WERI-Rb-1 (cell line): ENCODE data around the gene TNFRSF14.

ENCODE experiments used
- DNase-seq: peaks from one replicate; pipeline ENCODE4 v3.0.0-alpha.2; 2020
- H3K27ac ChIP-seq: fragments of 250-450 bp; sonication (Bioruptor Pico); 2 replicates; pipeline ENCODE4 v1.5.1; 2020; ENCODE audit warnings: mild to moderate bottlenecking, moderate library complexity
- H3K27me3 ChIP-seq: fragments of 250-450 bp; sonication (Bioruptor Pico); 2 replicates; pipeline ENCODE4 v1.5.1; 2021; ENCODE audit warnings: mild to moderate bottlenecking, low read depth, moderate library complexity; ENCODE audit not compliant: insufficient read depth, severe bottlenecking
- H3K36me3 ChIP-seq: fragments of 250-450 bp; sonication (Bioruptor Pico); 2 replicates; pipeline ENCODE4 v1.5.1; 2020; ENCODE audit warnings: mild to moderate bottlenecking, moderate library complexity
- H3K4me3 ChIP-seq: 2 replicates; pipeline ENCODE4 v1.5.1; 2011; ENCODE audit warnings: low read depth, mild to moderate bottlenecking, control low read depth, low read length
- H3K9me3 ChIP-seq: fragments of 250-450 bp; sonication (Bioruptor Pico); 2 replicates; pipeline ENCODE4 v1.5.1; 2021; ENCODE audit warnings: mild to moderate bottlenecking, moderate library complexity; ENCODE audit not compliant: severe bottlenecking
- TF ChIP-seq, protein P1 (sequence below): IDR thresholded peaks from 2 replicates; pipeline ENCODE4 v1.5.1; 2011; ENCODE audit warnings: low read depth, mild to moderate bottlenecking, control low read depth, inconsistent platforms, low read length

Gene TNFRSF14

DNA sequence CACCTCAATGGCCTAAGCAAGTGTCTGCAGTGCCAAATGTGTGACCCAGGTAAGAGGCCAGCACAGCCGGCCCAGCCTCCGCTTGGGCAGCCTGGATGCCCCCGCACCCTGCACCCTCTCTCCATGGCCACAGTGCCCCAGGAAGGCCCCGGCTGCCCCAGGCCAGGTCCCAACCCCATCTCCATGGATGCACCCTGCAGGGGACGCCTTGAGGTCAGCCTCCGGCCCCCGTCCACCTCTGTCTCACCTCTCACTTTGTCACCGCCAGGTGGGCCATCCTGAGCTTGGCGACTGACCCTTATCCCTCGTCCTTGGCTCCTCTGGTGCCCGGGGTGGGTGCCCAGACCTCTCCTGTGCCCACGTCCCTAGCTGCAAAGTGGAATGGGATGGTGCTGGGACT, 2.2 kb downstream of the TNFRSF14 start:
- Histone ChIP-seq H3K9me3 (no peaks in the 10 kb centered on the region), H3K36me3 (no peaks in the 10 kb centered on the region), H3K27ac (no peak overlapping the region), H3K4me3 (no peak overlapping the region), H3K27me3 (no peaks in the 10 kb centered on the region)
- TF ChIP-seq, protein P1, sequence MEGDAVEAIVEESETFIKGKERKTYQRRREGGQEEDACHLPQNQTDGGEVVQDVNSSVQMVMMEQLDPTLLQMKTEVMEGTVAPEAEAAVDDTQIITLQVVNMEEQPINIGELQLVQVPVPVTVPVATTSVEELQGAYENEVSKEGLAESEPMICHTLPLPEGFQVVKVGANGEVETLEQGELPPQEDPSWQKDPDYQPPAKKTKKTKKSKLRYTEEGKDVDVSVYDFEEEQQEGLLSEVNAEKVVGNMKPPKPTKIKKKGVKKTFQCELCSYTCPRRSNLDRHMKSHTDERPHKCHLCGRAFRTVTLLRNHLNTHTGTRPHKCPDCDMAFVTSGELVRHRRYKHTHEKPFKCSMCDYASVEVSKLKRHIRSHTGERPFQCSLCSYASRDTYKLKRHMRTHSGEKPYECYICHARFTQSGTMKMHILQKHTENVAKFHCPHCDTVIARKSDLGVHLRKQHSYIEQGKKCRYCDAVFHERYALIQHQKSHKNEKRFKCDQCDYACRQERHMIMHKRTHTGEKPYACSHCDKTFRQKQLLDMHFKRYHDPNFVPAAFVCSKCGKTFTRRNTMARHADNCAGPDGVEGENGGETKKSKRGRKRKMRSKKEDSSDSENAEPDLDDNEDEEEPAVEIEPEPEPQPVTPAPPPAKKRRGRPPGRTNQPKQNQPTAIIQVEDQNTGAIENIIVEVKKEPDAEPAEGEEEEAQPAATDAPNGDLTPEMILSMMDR: no peak
- DNase-seq: no peak

DNA sequence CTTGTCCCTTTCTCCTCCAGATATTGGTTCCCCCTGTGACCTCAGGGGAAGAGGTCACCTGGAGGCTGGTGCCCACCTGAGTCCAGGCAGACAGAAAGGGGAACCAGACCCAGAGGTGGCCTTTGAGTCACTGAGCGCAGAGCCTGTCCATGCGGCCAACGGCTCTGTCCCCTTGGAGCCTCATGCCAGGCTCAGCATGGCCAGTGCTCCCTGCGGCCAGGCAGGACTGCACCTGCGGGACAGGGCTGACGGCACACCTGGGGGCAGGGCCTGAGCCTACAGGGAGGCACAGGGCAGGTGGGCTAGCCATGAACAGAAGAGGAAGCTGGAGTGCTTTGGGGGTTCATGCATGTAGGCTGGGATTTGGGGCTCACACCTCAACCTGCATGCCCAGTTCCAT, 2.7 kb downstream of the TNFRSF14 start:
- Histone ChIP-seq H3K4me3 (no peak overlapping the region), H3K27ac (no peak overlapping the region), H3K27me3 (no peaks in the 10 kb centered on the region), H3K9me3 (no peaks in the 10 kb centered on the region), H3K36me3 (no peaks in the 10 kb centered on the region)
- DNase-seq: no peak
- TF ChIP-seq, protein P1: no peak

DNA sequence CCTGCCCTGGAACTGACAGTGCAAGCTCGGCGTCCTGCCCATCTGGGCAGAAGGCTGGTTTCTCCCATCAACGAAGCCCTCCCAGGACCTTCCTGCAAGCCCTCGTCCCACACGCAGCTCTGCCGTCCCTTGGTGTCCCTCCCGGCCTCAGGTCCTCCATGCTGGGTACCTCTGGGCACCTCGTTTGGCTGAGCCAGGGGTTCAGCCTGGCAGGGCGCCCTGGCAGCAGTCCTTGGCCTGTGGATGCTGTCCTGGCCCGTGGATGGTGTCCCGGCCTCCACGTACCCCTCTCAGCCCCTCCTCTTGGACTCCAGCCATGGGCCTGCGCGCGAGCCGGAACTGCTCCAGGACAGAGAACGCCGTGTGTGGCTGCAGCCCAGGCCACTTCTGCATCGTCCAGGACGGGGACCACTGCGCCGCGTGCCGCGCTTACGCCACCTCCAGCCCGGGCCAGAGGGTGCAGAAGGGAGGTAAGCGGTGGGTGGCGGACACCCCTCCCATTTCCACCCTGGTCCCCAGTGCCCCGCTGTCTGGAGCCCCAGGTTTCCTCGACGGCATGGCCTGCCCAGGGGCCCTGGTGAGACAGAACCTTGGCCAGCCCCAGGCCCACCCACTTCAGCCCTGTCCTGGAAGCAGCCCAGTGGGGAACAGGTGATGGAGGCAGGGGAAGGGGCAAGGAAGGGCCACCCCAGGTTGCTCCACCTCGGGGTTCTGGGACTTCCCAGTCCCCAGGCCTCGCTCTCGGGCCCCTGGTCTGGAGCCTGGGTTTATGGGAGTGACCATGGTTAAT, 3.5 kb downstream of the TNFRSF14 start:
- DNase-seq: no peak
- Histone ChIP-seq H3K27me3 (no peaks in the 10 kb centered on the region), H3K9me3 (no peaks in the 10 kb centered on the region), H3K4me3 (no peak overlapping the region), H3K36me3 (no peaks in the 10 kb centered on the region), H3K27ac (no peak overlapping the region)
- TF ChIP-seq, protein P1: no peak

DNA sequence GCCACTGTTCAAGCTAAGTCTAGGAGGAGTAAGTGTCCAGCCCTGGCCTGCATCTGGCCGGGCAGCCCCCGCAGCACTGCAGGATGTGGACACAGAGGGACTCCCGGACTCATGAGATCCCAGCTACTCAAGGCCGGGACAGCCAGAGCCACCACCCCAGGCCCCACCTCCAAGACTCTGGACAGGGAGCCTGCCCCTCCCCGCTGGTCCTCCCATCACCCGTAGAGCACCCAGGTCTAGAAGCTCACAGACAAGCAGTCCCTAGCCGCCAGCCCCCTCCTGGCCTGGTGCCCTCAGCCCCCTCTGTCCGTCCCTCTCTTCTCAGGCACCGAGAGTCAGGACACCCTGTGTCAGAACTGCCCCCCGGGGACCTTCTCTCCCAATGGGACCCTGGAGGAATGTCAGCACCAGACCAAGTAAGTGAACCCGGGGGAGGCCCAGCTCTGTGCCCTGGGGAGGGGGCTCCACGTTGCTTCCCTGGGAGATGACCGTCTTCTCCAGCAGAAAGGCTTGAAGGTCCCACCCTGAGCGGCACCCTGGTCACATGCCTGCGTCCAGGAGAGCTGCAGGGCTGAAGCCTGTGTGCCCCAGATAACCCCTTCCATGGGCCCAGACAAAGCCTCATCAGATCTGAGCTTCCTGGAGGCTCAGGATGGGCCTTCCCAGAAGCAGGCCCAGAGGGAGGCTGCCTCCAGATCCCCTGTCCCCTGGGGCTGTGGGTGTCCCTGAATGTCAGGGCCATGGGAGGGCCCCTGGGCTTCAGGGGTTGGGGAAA, 4.3 kb downstream of the TNFRSF14 start:
- Histone ChIP-seq H3K9me3 (no peaks in the 10 kb centered on the region), H3K27me3 (no peaks in the 10 kb centered on the region), H3K36me3 (no peaks in the 10 kb centered on the region), H3K4me3 (no peak overlapping the region), H3K27ac (no peak overlapping the region)
- no peak for DNase-seq
- TF ChIP-seq, protein P1: no peak

DNA sequence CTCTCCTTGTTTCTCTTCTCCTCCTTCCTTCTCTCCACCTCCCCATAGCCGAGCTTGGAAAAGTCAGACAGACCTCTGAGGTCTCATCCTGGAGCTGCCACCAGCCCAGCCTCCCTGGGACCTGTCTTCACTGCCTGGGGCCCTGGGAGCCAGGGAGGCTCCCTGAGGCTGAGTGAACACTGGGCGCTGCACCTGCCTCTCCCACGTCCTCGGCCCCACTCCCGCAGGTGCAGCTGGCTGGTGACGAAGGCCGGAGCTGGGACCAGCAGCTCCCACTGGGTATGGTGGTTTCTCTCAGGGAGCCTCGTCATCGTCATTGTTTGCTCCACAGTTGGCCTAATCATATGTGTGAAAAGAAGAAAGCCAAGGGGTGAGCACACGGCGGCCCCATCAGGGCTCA, 5.3 kb downstream of the TNFRSF14 start:
- DNase-seq: no peak
- Histone ChIP-seq H3K27ac (no peak overlapping the region), H3K27me3 (no peaks in the 10 kb centered on the region), H3K4me3 (no peak overlapping the region), H3K36me3 (no peaks in the 10 kb centered on the region), H3K9me3 (no peaks in the 10 kb centered on the region)
- TF ChIP-seq, protein P1: no peak
